ENCODE results near the gene DLG2.

DNA sequence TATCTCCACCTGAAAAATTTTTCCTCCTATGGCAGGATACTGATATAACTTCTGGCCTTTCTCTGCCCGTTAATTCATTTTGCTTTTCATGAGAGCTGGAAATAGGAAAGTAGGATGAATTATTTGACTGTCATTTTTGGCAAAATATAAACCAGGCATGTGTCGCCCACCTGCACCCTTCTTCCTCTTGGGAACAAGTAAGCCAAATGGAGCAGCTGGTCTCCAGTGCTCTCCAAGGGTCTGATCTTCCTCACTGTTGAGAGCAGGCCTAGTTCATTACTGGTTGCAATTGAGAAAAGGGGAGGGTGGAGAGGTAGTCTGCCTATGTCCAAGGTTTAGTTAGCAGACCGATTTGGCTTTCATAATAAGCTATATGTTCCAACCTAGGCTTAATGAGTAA, 582.2 kb downstream of the DLG2 start:
- TF ChIP-seq CTCF (IDR thresholded peaks at IDR 0.05; ENCODE audit: low read length) (no peak), EZH2 (IDR thresholded peaks at IDR 0.05; ENCODE audit: borderline replicate concordance, low read length) (no peak)

Measured in OCI-LY1 (cell line).